HG03521 (cell line): ENCODE data around the gene DYRK1A.

Source experiments
- ATAC-seq: cut with Tn5 transposase; IDR thresholded peaks from one replicate; pipeline ENCODE4 v1.9.1; 2021; ENCODE audit warnings: mild to moderate bottlenecking, moderate library complexity; ENCODE audit not compliant: unreplicated experiment

The DYRK1A gene

DNA sequence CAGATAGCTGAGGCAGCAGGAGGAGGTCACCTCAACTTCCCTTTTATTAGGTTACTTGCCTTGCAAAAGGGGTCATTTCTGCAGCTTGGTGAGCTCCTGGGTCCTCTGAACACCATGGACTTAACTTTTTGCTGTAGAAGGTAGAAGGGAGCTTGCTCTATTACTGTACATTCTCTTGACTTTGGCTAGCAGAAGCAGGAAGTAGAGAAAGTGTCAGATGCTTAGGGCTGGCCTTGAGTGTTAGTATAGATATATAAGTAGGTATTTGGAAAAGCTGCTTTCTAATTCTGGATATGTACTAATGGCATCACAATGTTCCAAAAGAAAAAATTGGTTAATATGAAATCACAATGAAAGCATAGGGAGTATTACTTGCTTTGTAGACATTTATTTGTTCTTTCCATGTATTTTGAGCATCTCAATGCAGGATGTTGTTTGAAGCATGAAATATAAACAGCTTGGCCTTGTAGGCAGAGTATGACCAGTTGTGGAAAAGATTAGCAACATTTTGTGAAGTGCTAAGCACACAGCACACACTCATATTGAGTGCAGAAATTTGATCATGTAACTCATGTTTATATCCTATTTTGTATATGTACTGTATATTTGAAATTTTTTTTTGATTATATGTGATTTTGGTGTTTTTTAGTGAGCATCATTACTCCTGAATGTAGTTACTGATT is 108.8 kb downstream of the DYRK1A start:
- no peak for ATAC-seq

- no peak for ATAC-seq
These were observed 112.2 kb downstream of the DYRK1A start for GRCh38 chr21:37478794-37479193.

GRCh38 chr21:37483776-37484175 is 117.2 kb downstream of the DYRK1A start:
- ATAC-seq = no peak

DNA sequence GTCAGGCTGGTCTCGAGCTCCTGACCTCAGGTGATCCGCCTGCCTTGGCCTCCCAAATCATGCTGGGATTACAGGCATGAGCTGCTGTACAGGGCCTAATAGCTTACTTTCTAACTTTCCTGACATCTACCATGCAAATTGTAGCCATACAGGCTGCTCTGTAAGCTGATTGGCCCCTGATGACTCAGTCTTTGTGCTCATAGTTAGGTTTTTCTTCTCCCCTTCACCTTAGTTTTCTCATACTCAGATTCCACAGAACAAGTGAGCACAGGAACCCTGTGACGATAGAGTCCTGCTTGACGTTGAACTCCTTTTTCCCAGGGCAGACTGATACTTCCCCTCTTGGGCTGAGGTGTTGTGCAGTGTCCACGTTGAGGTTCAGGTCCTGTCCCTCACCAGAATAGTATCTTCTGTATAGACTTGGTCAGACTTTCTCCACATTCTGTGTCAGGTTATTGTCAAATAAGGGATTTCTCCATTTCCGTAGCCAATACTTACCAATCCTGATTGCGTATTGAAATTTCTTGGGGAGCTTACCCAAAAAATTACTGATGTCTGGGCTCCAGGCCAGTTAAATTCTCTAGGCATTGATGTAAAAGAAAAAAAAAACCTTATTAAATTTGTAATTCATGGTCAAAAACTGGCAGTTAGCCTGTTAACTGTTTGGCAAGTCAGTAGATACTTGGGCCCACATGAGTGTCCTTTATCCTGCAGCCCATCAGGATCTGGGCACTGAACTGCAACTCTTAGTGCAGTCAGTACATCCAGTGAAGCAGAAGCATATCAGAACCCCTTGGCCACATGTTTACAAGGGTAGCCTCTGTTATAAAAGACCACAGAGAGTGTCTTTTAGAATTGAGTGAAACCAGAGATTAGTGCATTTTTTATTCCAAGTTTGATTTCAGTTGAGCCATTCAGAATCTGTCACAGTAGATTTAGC is 118.2 kb downstream of the DYRK1A start:
- no peak for ATAC-seq

- no peak for ATAC-seq
These were observed 123.0 kb downstream of the DYRK1A start for GRCh38 chr21:37489553-37489952.

GRCh38 chr21:37490084-37490483 is 123.5 kb downstream of the DYRK1A start:
- no peak for ATAC-seq

DNA sequence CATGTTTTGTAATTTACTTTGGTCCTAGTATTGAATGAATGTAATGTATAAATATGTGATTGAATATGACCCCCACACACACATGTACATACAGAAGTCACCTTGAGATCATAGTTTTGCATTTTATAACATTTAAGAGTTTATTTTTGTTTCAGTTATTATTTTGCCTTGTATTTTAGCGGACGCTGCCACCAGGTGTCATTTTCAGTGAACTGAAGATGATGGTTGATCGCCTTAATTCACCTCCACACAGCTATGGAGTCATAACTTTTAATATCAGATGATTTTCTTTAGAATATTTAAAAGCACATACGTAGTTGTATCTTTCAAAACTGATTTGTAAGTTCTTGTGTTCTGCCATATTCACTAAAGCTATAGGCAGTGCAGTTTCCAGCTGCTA is 130.4 kb downstream of the DYRK1A start:
- ATAC-seq = no peak

- ATAC-seq = no peak
These were observed 132.1 kb downstream of the DYRK1A start for GRCh38 chr21:37498664-37499063.

- no peak for ATAC-seq
These were observed 136.4 kb downstream of the DYRK1A start for GRCh38 chr21:37502947-37503346.

- no peak for ATAC-seq
These were observed 137.4 kb downstream of the DYRK1A start for GRCh38 chr21:37503848-37504467.

GRCh38 chr21:37505963-37506362 is 139.4 kb downstream of the DYRK1A start:
- ATAC-seq = no peak

GRCh38 chr21:37507716-37508115 is 141.1 kb downstream of the DYRK1A start:
- no peak for ATAC-seq

GRCh38 chr21:37508341-37508740 is 141.8 kb downstream of the DYRK1A start:
- ATAC-seq = no peak

- no peak for ATAC-seq
These were observed 143.3 kb downstream of the DYRK1A start for GRCh38 chr21:37509802-37510393.

GRCh38 chr21:37511848-37512247 is 145.3 kb downstream of the DYRK1A start:
- no peak for ATAC-seq

DNA sequence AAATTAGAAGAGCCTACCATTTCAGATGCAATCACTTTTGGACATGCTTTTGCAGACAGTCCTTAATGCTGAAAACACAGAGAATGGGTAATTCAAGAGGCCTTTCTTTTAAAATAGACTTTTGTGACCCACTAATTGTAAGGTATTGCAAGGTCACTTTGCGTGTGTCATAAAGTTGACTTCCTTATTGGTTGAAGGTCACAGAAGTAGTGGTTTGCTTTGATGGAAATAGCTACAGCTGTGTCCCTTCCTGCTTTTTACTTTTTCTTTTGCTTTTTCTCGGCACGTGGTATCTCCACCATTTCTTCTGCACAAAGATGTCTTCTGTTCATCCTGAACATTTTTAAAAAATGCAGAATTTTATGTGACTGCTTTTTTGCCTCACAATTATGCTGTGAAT is 146.8 kb downstream of the DYRK1A start:
- no peak for ATAC-seq

- ATAC-seq = no peak
These were observed 147.6 kb downstream of the DYRK1A start for GRCh38 chr21:37514038-37514667.

- no peak for ATAC-seq
These were observed 150.4 kb downstream of the DYRK1A start for GRCh38 chr21:37516998-37517397.

- ATAC-seq = no peak
These were observed 154.2 kb downstream of the DYRK1A start for GRCh38 chr21:37520801-37521200.

DNA sequence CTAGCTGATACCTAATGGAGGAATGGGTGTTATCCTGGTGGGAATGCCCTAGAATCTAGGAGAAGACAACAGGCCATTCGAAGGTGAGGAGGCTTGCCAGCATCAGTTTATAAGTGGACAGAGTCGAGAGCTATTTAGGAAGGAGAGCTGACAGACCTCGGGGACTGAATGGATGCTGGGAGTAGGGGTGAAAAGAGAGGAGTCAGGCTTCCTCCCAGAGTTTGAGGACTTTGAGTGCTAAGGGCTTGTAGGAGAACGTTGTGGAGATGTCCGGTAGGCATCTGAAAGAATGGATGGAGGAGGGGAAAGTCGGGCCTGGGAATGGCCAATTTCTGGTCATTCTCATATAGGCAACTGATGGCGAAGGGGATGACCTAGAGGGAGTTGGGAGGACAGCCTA is 155.1 kb downstream of the DYRK1A start:
- no peak for ATAC-seq
